Type B pancreatic cell (in vitro differentiated cells): Measurements from ENCODE around the gene SRXN1. TPM values are rescaled to one million over a fixed set of nuclear protein-coding genes. Genes with fewer than 3 reads are reported as not detected.

ENCODE experiments used
- DNase-seq: peaks from one replicate; pipeline ENCODE4 v3.0.0; 2021; ENCODE audit warnings: mixed read lengths; ENCODE audit not compliant: unreplicated experiment; ENCODE audit errors: extremely low spot score
- H3K27ac Mint-ChIP-seq: 2 replicates; pipeline ENCODE4 v1.8.0; 2021; ENCODE audit warnings: mild to moderate bottlenecking, mixed read lengths
- H3K27me3 Mint-ChIP-seq: 2 replicates; pipeline ENCODE4 v1.8.0; 2021; ENCODE audit warnings: mixed read lengths
- H3K36me3 Mint-ChIP-seq: 2 replicates; pipeline ENCODE4 v1.8.0; 2021; ENCODE audit warnings: mixed read lengths
- H3K4me1 Mint-ChIP-seq: one replicate; pipeline ENCODE4 v1.8.0; 2021; ENCODE audit warnings: mixed read lengths; ENCODE audit not compliant: unreplicated experiment
- H3K4me3 Mint-ChIP-seq: 2 replicates; pipeline ENCODE4 v1.8.0; 2021; ENCODE audit warnings: mild to moderate bottlenecking, mixed read lengths
- H3K9me3 Mint-ChIP-seq: 2 replicates; pipeline ENCODE4 v1.8.0; 2021; ENCODE audit warnings: mixed read lengths
- CTCF ChIP-seq: fragments of 200-600 bp; sonication (generic); conservative IDR thresholded peaks from 2 replicates; pipeline ENCODE4 v1.5.0; 2021; ENCODE audit warnings: antibody characterized with exemption, mild to moderate bottlenecking
- total RNA-seq: library from RNA; stranded (reverse); gene quantifications from 2 replicates; pipeline ENCODE4 v1.2.1, GENCODE V29; 2021; ENCODE audit warnings: low replicate concordance

Gene SRXN1
- total RNA-seq, 1 donor from 2014 or later = 16.3 TPM

- TF ChIP-seq CTCF = no peak
- H3K36me3 Mint-ChIP-seq = no peaks in the 10 kb centered on the region
- DNase-seq = no peak
- peaks cover 5% of the 10 kb centered on the region for H3K4me1 Mint-ChIP-seq
- no peak overlapping the region for H3K27ac Mint-ChIP-seq
- H3K27me3 Mint-ChIP-seq = peaks cover 59% of the 10 kb centered on the region
- H3K9me3 Mint-ChIP-seq = no peaks in the 10 kb centered on the region
- no peak overlapping the region for H3K4me3 Mint-ChIP-seq
These were observed 27.7 kb upstream of the SRXN1 start for GRCh38 chr20:680638-681187.

GRCh38 chr20:677957-678356 lies 25.0 kb upstream of the SRXN1 start:
- peaks cover 6% of the 10 kb centered on the region for H3K4me1 Mint-ChIP-seq
- H3K4me3 Mint-ChIP-seq = no peak overlapping the region
- peaks cover 81% of the 10 kb centered on the region for H3K27me3 Mint-ChIP-seq
- no peaks in the 10 kb centered on the region for H3K36me3 Mint-ChIP-seq
- no peak for TF ChIP-seq CTCF
- no peak for DNase-seq
- H3K9me3 Mint-ChIP-seq = no peaks in the 10 kb centered on the region
- H3K27ac Mint-ChIP-seq = no peak overlapping the region

GRCh38 chr20:676967-677366 lies 24.0 kb upstream of the SRXN1 start:
- Mint-ChIP-seq H3K27me3 (peaks cover 90% of the 10 kb centered on the region), H3K4me3 (no peak overlapping the region), H3K36me3 (no peaks in the 10 kb centered on the region), H3K9me3 (no peaks in the 10 kb centered on the region), H3K4me1 (peaks cover 15% of the 10 kb centered on the region), H3K27ac (no peak overlapping the region)
- TF ChIP-seq CTCF = no peak
- DNase-seq = no peak

GRCh38 chr20:676315-676937 lies 23.4 kb upstream of the SRXN1 start:
- TF ChIP-seq CTCF = no peak
- H3K27ac Mint-ChIP-seq = peak overlapping the region; percentile 10

GRCh38 chr20:675453-676314 lies 22.7 kb upstream of the SRXN1 start, which contains the start of gene SCRT2:
Gene SCRT2, minus strand, starts transcription at chr20:675802. Its CDS starts 201 bp downstream, at chr20:675601.
- no peak for TF ChIP-seq CTCF
- Mint-ChIP-seq H3K4me1 (peaks cover 23% of the 10 kb centered on the region), H3K4me3 (peak within 1 kb of the TSS; percentile 76), H3K9me3 (no peaks in the 10 kb centered on the region), H3K36me3 (no peaks in the 10 kb centered on the region), H3K27ac (peak within 1 kb of the TSS; percentile 10), H3K27me3 (peaks cover 86% of the 10 kb centered on the region)
- DNase-seq = peak; percentile 92

More at GRCh38 chr20:676315-676937, 23.4 kb upstream of the SRXN1 start:
- H3K9me3 Mint-ChIP-seq = no peaks in the 10 kb centered on the region
- peaks cover 90% of the 10 kb centered on the region for H3K27me3 Mint-ChIP-seq
- peak overlapping the region; percentile 76 for H3K4me3 Mint-ChIP-seq
- peaks cover 21% of the 10 kb centered on the region for H3K4me1 Mint-ChIP-seq
- H3K36me3 Mint-ChIP-seq = no peaks in the 10 kb centered on the region
- no peak for DNase-seq
